ENCODE measurements around the gene DCXR. TPM values are rescaled to one million over a fixed set of nuclear protein-coding genes. Genes with fewer than 3 reads are reported as not detected.
A peak's percentile ranks its signal among the peaks of the same experiment; 100 is the strongest.

Gene DCXR
- total RNA-seq, 1 donor from 2014 or later: 80.0 TPM

DNA sequence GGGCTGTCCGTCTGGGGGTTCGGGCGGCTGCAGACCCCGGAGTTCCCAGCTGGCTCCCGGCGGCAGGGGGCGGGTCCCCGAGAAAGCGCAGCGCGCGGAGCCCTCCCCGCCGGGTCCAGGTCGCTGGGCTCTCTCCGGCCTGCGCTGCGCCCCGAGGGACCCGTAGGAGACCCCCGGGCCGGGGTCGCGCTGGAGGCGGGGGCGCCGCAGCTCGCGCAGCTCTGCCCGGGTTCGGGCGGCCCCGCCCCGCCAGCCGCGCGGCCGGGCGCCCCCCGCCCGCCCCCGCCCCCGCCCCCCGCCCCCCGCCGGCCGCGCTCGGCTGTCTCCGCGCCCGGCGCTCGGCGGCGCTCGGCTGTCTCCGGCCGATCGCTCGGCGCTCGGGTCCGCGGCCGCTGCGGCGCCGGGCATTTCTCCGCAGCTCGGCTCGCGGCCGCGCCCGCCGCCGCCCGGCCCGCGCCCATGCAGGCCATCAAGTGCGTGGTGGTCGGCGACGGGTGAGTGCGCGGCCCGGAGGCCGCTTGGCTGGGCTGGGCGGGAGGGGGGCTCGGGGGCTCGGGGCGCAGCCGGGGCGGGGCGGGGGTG is 6.1 kb downstream of the DCXR start, which contains the start of gene RAC3:
RAC3 (plus strand) TSS at position 376 of the 582 bp plus-strand sequence; CDS start at position 460, 84 bp downstream.
- intact Hi-C loops (cut with DNase I): loop anchor here (1.0 to 10.0 kb wide), 2 partner anchors 22 to 53 kb away; no protein-coding TSS in a partner anchor
- no peak for ATAC-seq
- no peak for DNase-seq (ENCODE audit: low spot score)

DNA sequence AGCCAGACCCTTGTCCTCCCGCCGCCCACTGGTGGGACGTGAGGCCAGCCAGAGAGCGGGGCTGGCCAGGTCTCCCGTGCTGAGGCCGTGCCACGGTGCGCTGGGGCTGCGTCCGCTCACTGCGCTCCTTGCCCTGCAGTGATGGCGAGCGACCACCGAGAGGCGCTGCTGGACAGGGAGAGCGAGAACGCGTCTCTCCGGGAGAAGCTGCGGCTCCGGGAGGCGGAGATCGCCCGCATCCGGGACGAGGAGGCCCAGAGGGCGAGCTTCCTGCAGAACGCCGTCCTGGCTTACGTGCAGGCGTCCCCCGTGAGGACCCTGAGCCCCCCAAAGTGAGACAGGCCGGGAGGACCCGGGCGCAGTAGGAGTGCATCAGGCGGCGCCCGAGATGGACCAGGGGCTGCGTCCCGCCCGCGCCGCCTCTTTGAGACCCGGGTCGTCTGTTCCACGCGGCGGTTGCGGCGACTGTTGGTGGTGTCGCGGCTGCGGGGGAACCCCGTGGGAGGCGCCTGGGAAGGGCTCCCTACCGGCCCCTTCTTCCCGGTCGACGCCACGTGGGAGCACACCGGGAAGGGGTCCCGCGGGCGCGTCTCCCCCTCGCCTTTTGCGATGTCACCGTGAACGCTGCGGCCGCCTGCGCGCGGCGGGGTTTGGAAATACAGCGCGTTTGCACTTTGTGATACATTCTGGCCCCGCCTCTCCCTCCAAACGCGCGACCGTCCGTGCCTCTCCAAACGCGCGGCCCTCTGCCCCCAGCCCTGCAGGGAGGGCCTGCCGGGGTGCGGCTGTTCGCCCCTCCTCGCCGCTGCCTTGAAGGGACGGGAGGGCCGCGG is 6.8 kb downstream of the DCXR start:
- intact Hi-C loops (cut with DNase I): loop anchor here (1.0 to 10.0 kb wide), 2 partner anchors 21 to 54 kb away; no protein-coding TSS in a partner anchor
- DNase-seq (ENCODE audit: low spot score): peak; percentile 92
- peak; percentile 80 for ATAC-seq

DNA sequence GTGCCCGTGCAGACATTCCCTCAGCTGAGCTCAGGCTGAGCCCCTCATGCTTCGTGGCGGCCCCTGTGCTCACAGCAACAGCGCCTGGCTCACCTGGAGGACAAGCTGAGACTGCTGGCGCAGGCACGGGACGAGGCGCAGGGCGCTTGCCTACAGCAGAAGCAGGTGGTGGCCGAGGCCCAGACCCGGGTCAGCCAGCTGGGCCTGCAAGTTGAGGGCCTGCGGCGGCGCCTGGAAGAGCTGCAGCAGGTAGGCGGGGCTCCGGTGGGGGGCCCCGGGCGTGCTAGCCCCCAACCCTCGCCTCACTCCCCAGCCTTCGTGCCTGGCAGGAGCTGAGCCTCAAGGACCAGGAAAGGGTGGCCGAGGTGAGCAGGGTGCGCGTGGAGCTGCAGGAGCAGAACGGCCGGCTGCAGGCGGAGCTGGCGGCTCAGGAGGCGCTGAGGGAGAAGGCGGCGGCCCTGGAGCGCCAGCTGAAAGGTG is 7.5 kb downstream of the DCXR start:
- no peak for ATAC-seq
- intact Hi-C loops (cut with DNase I): loop anchor here (2.0 to 10.0 kb wide), 2 partner anchors 55 to 127 kb away; no protein-coding TSS in a partner anchor
- DNase-seq (ENCODE audit: low spot score): no peak

DNA sequence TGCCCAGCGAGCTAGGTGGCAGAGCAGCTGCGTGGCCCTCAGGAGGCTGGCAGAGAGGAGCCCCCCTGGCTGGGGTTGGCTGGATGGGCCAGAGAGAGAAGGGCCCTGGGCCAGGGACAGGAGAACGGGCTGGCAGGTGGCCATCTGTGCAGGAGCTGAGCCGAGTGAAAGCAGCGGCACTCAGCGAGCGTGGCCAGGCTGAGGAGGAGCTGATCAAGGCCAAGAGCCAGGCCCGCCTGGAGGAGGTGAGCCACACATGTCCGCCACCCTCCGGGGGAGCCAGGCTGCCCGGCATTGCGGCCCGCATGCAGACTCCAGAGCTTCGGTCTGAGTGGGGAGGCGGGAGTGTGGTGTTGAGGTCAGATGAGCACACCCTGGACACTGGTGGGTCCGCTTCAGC is 8.1 kb downstream of the DCXR start:
- intact Hi-C loops (cut with DNase I): loop anchor here (2.0 kb wide), 1 partner anchor 127 kb away; no protein-coding TSS in a partner anchor
- DNase-seq (ENCODE audit: low spot score) (no peak), ATAC-seq (no peak)

DNA sequence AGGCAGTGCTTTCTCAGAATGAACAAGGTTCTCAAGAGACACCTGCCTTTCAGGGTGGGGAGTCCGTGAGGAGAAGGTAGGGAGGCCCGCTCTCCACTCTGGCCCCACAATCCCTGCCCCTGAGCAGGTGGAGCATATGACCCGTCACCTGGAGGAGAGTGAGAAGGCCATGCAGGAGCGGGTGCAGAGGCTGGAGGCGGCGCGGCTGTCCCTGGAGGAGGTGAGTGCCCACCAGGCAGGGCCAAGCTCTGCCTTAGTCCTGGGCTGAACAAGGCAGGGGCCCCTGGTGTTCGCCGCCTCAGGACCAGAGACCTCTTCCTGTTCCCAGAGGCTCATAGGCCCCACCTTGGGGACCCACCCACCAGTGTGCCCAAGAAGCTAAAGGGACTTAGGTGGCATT is 8.5 kb downstream of the DCXR start:
- DNase-seq (ENCODE audit: low spot score) (no peak), ATAC-seq (no peak)
- intact Hi-C loops (cut with DNase I): loop anchor here (2.0 kb wide), 1 partner anchor 128 kb away; no protein-coding TSS in a partner anchor

DNA sequence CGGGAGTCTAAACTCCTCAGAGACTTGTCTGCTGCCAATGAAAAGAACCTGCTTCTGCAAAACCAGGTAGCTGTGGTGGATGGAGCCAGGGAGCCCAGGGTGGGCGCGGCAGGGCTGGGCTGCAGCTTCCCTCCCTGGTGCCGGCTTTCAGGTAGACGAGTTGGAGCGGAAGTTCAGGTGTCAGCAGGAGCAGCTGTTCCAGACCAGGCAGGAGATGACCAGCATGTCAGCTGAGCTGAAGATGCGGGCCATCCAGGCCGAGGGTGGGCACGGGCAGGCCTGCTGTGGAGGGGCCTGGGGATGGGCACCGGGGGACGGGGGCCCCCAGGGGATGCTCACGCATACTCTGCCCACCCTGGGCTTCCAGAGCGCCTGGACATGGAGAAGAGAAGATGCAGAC is 9.3 kb downstream of the DCXR start:
- DNase-seq (ENCODE audit: low spot score) (no peak), ATAC-seq (no peak)
- intact Hi-C loops (cut with DNase I): loop anchor here (2.0 kb wide), 1 partner anchor 129 kb away; no protein-coding TSS in a partner anchor

DNA sequence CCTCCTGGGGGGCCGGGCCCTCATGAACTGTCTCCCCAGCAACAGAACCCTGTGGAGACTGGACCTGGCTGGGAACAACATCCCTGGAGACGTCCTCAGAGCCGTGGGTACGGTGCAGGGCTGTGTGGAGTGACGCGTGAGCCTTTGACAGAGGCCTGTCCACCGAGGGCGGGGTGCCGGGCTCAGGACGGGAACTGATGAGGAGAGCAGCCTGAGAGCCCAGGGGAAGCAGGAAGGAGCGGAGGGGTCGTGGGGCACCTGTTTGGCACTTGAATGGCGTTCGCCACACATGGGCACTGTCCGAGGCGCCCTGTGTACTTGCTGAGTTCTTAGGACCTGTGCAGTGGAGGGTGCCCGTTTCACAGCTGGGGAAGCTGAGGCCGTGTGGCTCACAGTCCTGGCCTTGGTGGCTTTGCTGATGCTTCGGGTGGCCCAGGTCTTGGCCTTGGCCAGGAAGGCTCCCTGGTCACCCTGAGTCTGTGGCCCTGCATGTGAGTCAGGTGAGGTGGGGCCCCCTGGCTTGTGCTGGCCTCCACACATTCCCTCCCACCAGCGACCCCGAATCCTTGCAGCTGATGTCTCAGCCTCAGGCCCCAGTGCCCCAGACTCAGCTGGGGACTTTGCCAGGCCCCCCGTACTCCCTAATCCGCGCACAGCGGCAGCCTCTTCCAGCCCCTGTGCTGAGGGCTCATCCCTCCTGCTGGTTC is 11.9 kb downstream of the DCXR start:
- DNase-seq (ENCODE audit: low spot score): no peak
- no peak for ATAC-seq
- intact Hi-C loops (cut with DNase I): no loop called here

DNA sequence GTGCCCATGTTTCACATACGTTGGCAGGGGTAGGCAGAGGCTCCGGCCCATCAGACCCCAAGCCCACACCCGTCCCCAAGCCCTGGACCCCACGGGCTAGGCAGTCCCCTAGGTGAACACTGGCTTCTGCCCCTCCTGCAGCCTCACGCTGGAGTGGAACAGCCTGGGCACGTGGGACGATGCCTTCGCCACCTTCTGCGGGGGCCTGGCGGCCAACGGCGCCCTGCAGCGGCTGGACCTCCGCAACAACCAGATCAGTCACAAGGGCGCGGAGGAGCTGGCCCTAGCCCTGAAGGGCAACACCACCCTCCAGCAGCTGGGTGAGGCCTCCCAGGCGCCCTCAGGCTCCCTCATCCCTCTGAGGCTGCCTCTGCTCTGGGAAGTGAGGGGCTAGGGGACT is 12.6 kb downstream of the DCXR start:
- DNase-seq (ENCODE audit: low spot score) (no peak), ATAC-seq (no peak)
- intact Hi-C loops (cut with DNase I): no loop called here

DNA sequence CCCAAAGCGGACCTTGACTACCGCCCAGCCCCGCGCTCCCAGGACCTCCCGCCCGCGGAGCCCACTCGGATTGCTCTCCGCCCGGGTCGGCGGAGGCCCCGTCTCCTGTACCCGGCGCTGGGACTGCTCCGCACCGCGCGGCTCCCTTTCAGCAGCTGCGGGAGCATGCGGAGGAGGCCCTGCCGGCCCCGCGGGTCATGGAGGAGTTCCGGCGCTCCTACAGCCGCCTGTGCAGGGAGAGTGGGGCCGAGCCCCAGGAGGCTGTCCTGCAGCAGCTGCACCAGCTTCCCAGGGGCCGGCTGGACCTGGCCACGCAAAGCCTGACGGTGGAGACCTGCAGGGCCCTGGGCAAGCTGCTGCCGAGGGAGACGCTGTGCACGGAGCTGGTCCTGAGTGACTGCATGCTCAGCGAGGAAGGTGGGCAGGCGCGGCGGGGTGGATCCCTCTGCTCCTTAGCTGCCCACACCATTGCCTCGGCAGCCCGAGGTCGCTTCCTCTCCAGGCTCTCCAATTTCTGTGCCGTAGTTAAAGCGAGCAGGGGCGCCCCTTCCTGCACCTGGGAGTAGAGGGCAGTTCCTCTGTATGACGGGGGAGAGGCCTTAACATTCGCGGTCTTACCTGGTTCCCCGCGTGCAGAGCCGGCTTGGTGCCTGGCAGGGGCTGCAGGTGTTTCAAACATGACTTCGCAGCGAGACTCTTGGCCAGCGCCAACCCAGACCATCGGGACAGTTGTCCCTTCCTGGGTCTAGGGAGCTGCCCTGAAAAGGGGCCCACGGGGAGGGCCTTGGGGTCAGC is 13.9 kb downstream of the DCXR start:
- no peak for DNase-seq (ENCODE audit: low spot score)
- ATAC-seq: no peak
- intact Hi-C loops (cut with DNase I): no loop called here

DNA sequence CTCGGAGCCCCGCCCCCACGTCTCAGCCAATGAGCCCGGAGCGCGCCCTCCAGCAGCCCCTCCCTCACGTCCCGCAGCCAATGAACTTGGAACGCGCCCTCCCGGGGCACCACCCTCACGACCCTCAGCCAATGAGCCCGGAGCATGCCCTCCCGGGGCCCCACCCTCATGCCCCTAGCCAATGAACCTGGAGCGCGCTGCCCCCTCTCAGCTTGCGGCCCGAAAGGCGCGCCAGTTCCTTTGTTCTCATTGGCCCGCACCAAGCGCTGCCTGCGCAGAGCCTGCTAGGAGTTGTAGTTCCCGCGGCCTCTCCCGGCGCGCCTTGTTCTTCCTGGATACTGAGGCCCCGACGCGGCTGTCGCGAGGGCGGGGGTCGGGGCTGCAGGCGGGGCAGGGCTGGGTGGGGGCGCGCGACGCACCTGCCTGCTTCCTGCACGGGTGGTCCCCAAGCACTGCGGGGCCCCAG is 14.5 kb downstream of the DCXR start, which contains the start of gene LRRC45:
LRRC45 (plus strand) TSS at position 325 of the 466 bp plus-strand sequence. CDS start 339 bp downstream, outside the sequence.
- intact Hi-C loops (cut with DNase I): no loop called here
- ATAC-seq: peak; percentile 98
- peak; percentile 100 for DNase-seq (ENCODE audit: low spot score)

DNA sequence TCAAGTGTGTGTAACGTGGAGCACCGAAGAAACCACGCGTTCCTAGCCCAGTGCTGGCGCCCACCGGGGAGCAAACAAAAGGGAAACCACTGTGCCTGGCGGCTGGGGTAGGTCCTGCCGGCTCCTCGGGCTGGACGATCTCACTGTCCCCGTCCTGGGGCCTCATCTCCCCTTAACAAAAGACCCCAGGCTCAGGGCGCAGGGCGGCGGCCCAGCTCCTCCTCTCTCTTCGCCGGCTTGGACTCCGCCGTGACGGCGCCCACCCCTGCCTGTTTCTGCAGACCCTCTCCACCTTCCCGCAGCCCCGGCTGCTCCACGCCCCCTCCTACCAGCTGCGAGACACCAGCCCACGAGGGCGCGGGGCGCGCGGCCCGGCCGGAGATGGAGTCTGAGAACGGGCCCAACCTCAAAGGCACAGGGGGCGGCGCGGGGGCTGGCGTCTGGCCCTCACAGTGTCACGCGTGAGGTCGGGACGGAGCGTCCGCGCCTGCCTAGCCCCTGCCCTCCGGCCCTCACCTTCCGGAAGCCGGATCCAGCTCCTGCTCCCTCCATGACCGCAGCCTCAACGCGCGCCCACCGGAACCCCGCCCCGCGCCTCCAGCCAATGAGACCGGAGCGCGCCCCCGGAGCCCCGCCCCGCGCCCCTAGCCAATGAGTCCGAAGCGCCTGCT is 15.1 kb downstream of the DCXR start, which contains the start of gene CENPX:
CENPX (minus strand) TSS at position 569 of the 671 bp plus-strand sequence; CDS start at position 552, 17 bp downstream.
- ATAC-seq: no peak
- intact Hi-C loops (cut with DNase I): no loop called here

DNA sequence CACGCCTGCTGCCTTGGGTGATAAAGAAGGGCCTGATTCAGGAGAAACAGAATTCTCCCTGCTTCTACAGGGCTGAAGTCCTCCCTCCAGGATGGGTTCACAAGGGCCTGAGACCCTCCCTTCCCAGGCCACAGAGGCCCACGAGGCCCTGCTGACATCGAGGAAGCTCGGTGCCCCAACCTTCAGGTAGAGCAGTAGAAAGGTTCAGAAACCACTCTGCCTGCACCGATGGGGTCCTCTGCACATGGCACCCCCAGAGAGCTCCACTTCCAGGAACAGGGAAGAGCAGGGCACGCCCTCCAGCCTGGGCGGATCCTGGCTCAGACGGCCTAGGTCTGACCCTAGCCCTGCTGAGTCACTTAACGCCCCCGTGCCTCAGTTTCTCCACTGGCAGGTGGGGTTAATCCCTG is 15.6 kb downstream of the DCXR start:
- ATAC-seq (no peak), DNase-seq (ENCODE audit: low spot score) (no peak)
- intact Hi-C loops (cut with DNase I): no loop called here

More for the DNA sequence above, 15.1 kb downstream of the DCXR start, which contains the start of gene CENPX:
- no peak for DNase-seq (ENCODE audit: low spot score)

DNA sequence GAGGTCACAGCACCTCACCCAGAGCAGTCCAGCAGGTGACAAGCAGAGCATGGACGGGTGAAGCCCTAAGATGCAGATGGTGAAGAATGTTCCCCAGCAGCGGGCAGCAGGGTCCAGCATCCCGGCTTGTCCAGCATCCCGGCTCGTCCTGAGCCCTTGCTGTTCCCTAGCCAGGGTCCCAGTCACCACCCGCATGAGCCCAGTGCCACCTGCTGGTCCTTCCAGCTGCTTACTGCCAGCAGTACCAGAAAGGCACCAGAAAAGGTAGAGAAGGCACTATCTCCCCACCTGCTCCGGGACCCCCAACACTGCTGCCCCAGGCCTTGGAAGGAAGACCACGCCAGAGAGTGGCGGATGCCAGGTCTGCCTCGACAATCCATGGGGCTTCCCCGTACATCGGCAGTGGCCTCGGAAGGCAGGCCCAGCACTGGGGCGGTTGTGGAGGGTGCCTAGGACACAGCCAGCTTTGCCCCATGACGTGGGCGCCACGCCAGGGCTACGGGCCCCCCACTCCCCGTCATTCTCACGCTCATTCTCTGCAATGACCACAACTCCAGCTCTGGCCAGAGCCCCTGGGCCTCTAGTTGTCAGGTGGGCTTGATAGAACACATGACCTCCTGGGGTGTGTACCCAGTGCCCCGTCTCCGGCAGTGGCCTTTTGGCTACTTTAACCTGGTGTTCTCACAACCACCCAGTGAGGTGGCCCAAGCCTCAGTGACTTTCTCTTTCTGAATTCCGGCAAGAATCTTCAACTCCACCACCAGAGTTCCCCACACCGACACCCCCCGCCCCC is 16.2 kb downstream of the DCXR start:
- intact Hi-C loops (cut with DNase I): no loop called here
- DNase-seq (ENCODE audit: low spot score) (peak; percentile 85), ATAC-seq (peak; percentile 28)

DNA sequence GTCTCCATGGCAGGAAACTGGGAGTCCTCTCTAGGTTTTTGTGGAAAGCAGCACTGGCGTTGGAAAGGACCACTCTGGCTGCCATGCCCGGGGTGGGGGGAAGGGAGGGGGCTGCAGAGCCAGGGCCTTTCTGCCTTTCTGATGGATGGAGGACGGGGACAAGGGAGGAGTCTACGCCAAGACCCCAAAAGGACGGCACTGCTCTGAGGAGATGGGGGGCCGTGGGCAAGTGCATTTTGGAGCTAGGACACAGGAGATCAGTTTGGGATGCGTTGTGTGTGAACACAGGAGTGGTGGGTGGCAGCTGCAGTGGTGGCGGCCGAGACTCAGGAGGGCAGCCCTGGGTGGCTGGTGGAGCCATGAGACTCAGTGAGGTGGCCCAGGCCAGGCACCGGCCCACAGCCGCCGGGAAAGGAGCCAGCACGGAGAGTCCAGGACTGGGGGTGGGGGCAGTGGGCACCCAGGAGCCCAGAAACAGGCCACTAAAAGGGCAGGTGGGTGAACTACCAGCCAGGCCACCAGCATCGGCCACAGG is 16.9 kb downstream of the DCXR start:
- no peak for ATAC-seq
- DNase-seq (ENCODE audit: low spot score): no peak
- intact Hi-C loops (cut with DNase I): loop anchor here (1.0 kb wide), 1 partner anchor 61 kb away; no protein-coding TSS in a partner anchor

DNA sequence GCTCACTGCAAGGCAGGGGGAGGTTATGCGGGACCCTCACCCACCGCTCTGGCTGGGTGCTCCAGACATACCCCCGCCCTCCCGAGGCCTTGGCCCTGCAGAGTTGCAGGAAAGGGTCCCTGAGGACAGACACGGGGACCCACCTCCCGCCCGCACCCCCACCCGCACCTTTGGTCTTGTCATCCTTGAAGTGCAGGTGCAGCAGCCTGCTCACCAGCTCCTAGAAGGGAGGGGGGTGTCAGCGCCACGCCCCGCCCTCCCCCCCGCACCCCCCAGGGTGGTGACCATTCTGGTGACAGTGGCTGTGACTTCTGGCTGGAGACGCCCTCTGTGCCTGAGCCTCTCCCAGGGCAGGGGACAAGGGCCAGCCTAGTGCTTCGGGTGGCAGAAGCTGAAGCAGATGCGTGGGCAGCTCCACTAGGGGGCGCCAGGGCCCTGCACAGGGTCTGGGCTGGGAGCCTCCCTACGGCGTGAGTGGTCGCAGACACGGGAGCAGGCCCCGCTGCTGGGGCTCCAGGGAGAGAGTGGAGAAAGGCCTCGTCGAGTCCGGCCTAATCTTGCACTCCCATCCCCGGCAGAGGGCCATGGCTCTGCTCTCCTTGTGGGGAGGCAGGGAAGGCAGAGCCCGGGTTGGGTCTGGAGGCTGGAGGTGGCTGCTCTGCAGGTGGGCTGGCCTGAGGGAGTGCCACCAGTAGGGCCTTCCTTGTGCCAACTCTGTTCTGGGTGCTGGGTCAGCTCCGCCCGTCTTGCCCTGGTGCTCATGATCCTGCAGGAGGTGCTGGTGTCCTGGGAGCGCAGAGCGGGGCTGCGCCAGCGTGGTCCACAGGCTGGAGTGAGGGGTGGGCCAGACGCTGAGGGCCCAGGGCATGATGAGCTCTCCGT is 17.6 kb downstream of the DCXR start:
- DNase-seq (ENCODE audit: low spot score) (no peak), ATAC-seq (no peak)
- intact Hi-C loops (cut with DNase I): loop anchor here (1.0 kb wide), 1 partner anchor 61 kb away; no protein-coding TSS in a partner anchor

Data from sciatic nerve (tissue), 2 donors.